GM21423 (cell line): ENCODE measurements around the gene CDC23.
"Not testable (repeated sequence)": the region's sequence is repeated elsewhere in the genome, so short reads cannot be mapped to it uniquely, and the experiment has no call there.

ENCODE experiments used
- ATAC-seq: cut with Tn5 transposase; IDR thresholded peaks from one replicate; pipeline ENCODE4 v1.9.1; 2021; ENCODE audit warnings: mild to moderate bottlenecking, moderate library complexity; ENCODE audit not compliant: unreplicated experiment

CDC23 gene

GRCh38 chr5:138148811-138149210, 64.3 kb downstream of the CDC23 start:
- ATAC-seq: no peak

GRCh38 chr5:138143578-138143977, 69.5 kb downstream of the CDC23 start:
- not testable (repeated sequence) for ATAC-seq

GRCh38 chr5:138141734-138142133, 71.4 kb downstream of the CDC23 start:
- ATAC-seq: no peak

GRCh38 chr5:138140268-138140667, 72.9 kb downstream of the CDC23 start:
- no peak for ATAC-seq

- no peak for ATAC-seq
These were observed 73.4 kb downstream of the CDC23 start for GRCh38 chr5:138139781-138140090.

GRCh38 chr5:138138949-138139780, 74.0 kb downstream of the CDC23 start, which contains the start of gene NME5:
TSS of gene NME5 (minus strand) at chr5:138139428. CDS start at chr5:138138780, 648 bp downstream.
- peak; percentile 46 for ATAC-seq
